Measurements from ENCODE around the gene MND1.
"Not testable (repeated sequence)": the region's sequence is repeated elsewhere in the genome, so short reads cannot be mapped to it uniquely, and the experiment has no call there.

MND1 gene

DNA sequence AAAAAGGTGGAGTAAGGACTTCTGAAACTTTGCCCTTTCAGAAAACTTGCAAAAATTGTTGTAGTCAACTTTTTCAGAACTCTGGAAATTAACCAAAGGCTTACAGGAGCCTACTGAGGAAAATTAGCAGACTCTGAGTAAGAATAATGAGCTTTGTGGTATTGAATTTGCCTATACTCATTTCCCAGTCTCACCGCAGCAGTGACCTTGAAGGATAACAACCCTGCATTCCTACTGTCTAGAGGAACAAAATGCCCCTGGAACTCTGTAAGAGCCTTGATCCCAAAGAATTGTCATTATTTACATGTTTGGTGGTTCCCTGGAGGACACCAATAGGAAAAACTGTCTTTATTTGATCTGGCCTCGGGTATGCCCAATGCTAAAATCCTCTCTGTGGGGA, 57.9 kb downstream of the MND1 start:
- DNase-seq (ENCODE audit: low read depth, low spot score), result no peak

DNA sequence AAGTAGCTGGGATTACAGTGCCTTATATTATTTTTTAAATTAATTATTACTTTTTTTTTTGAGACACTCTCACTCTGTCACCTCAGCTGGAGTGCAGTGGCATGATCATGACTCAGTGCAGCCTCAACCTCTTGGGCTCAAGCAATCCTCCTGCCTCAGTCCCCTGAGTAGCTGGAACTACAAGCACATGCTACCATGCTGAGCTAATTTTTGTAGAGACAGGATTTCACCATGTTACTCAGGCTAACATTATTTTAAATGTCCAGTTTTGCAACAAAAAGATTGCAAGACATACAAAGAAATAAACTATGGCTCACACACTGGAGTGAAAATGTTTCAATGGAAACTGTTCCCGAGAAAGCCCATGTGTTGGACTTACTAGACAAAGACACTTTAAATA, 59.2 kb downstream of the MND1 start:
- DNase-seq (ENCODE audit: low read depth, low spot score), result no peak

DNA sequence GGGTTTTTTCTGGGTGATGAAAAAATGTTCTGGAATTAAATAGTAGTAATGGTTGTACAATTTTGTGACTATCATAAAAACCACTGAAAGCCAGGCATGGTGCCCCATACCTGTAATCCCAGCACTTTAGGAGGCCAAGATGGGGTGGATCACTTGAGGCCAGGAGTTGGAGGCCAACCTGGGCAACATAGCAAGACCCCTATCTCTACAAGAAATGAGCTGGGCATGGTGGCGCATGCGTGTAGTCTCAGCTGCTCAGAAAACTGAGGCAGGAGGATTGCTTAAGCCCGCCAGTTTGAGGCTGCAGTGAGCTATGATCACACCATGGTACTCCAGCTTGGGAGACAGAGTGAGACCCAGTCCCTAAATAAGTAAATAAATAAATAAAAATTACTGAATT, 63.4 kb downstream of the MND1 start:
- no peak for DNase-seq (ENCODE audit: low read depth, low spot score)

DNA sequence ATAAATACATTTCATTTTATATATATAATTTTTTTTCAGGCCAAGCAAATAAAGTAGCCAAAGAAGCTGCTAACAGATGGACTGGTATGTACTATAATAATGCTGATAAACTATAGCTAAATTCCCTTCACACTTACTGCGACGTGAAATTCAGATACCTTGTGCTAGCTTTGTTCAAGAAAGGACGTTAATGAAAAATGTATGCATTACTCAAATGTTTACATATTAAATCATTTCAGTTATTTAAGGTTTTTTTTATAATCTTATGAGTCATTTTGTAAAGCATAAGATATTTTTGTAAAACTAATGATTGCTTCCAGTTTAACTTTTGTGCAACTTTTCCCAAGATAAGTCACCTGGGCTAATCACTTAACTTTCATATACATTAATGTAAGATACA, 64.4 kb downstream of the MND1 start:
- no peak for DNase-seq (ENCODE audit: low read depth, low spot score)

DNA sequence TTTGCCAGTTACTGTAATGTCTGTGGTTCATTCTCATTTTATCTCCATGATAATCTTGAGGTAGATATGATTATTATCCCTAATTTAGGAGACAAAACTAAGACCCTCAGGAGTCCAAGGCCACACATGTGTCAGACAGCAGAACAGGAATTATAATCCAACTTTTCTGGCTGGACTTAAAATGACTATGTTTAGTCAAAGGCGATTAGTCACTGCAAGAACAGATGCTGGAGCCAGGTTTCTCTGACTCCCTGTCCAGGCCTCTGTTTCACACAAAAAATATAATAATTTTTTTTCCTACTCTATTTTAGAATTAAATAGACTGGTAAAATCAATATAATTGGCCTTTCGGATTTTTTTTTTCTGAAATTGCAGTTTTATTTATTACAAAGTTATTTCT, 64.9 kb downstream of the MND1 start:
- no peak for DNase-seq (ENCODE audit: low read depth, low spot score)

DNA sequence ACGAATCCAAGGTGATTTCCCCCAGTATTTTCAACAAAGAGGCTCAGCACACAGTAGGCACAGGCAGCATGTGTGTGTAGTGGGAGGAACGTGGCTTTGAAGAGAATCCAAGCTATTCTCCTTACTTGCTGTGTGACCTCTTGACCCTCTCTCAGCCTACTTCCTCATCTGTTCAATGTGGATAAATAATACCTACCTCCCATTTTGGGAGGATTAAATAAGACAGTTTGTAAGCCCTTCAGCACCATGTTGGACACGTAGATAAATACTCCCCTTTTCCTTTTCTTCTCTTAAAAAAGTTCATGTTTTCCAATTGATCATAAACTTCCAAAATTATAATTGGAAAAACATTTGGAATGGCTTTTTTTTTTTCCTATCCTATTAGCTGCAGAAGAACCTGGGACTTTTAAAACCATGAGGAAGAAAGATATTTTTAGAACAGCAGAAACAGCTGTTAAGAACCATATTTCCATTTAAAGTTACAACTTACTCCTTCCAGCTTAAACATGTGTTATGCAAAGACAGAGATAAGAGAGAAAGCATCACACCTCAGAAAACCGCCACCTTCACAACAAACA, 65.5 kb downstream of the MND1 start:
- DNase-seq (ENCODE audit: low read depth, low spot score), result no peak

DNA sequence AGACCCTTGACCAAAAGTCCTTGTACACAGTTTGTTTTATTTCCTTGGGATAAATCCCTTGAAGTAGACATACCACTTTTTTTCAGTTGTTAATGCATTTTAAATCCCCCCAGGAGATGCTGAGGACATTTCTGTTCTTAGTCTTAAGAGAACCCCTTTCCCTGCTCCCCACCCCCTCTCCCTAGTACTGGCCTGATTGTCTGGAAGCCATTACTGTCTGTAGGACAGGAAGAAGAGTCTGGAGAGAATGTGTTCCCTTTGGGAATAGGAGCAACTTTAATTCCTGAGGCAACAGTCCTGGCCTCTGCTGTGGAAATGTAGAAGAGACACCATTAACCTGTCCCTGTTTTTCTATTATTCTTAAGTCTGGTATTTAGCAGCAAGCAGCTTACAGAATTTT, 69.4 kb downstream of the MND1 start:
- no peak for DNase-seq (ENCODE audit: low read depth, low spot score)

DNA sequence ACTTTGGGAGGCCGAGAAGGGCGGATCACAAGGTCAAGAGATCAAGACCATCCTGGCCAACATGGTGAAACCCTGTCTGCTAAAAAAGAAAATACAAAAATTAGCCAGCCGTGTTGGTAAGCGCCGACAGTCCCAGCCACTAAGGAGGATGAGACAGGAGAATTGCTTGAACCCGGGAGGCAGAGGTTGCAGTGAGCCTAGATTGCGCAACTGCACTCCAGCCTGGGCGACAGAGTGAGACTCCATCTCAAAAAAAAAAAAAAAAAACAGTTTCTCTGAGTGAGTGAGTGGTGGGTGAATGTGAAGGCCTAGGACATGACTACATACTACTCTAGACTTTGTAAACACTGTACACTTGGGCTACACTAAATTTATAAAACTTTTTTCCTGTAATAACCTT, 72.0 kb downstream of the MND1 start:
- DNase-seq (ENCODE audit: low read depth, low spot score), result not testable (repeated sequence)

DNA sequence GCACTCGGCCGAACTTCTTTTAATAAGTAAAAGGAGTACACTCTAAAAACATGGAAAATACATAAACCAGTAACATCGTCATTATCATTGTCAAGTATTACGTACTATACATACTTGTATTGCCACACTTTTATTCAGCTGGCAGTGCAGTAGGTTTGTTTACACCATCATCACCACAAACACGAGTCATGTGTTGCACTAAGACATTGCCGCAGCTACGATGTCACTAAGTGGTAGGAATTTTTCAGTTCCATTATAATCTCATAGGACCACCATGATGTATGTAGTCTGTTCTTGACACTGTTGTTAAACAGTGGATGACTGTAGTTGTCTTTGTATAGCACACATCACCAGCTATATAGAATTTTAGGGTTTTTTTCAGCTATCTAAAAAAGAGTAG, 73.6 kb downstream of the MND1 start:
- DNase-seq (ENCODE audit: low read depth, low spot score), result no peak

DNA sequence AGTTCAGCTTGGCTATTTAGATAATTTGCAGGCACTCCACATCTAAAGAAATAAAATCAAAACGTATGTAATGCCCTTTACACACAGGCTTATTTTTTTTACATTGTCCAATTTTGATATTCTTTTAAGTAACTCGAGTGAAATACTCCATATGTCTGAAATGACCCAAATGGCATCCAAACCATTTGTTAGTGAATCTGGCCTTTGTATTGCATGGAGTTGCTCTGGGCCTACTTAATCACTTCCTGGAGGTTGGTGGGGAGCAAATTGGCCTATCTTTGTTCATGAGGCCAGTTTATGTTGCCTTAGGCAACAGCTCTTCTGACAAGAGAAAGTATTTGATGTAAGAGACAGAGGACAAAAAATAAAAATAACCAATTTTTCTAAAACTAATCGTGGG, 74.1 kb downstream of the MND1 start:
- DNase-seq (ENCODE audit: low read depth, low spot score), result no peak

DNA sequence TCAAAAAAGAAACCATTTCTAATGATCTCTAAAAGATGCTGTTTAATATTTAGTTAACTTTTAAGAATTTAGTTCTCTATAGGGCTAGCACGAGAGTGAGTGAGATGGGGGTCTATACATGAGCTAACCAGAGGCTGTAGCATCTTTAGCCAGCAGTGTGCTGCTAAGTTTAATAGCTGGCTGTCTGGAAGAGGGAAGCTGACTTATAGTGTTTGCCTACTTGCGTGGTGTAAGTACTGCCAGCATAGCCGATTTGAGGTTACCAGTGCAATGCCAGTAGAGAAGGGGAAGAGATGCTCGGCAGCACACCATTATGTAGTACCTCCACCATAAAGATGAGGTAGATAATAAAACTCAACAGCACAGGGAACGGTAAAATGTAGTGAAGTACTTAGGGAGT, 74.5 kb downstream of the MND1 start:
- DNase-seq (ENCODE audit: low read depth, low spot score), result no peak

DNA sequence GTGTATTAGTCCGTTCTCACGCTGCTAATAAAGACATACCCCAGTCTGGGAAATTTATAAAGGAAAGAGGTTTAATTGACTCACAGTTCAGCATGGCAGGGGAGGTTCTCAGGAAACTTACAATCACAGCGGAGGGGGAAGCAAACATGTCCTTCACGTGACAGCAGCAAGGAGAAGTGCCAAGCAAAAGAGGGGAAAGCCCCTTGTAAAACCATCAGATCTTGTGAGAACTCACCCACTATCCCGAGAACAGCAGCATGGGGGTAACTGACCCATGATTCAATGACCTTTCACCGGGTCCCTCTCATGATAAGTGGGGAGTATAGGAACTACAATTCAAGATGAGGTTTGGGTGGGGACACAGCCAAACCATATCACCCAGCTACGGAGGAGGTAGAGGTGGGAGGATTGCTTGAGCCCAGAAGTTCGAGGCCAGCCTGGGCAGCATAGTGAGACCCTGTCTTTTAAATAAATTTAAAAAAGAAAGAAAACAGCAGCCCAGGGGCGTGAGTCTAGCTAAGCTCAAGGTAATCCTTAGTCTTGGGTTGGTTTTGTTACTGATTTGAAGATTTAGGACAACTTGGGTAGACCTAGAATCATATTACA, 75.3 kb downstream of the MND1 start:
- no peak for DNase-seq (ENCODE audit: low read depth, low spot score)

DNA sequence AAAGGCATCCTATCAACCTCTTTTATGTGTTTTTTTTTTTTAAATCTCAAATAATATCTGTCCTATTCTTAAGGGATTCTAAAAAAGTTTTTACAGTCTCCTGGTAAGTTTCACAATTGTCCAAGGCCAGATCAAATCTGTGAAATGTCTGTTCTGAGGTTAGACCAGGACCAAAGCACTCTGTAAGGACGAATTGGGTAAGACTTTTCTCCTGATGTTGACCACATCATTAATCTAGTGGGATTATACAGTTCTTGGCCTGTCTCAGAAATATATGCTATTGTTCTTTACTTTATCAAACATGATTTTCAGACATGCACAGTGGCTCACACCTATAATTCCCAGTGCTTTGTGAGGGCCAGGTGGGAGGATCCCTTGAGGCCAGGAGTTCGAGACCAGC, 75.9 kb downstream of the MND1 start:
- DNase-seq (ENCODE audit: low read depth, low spot score), result no peak

DNA sequence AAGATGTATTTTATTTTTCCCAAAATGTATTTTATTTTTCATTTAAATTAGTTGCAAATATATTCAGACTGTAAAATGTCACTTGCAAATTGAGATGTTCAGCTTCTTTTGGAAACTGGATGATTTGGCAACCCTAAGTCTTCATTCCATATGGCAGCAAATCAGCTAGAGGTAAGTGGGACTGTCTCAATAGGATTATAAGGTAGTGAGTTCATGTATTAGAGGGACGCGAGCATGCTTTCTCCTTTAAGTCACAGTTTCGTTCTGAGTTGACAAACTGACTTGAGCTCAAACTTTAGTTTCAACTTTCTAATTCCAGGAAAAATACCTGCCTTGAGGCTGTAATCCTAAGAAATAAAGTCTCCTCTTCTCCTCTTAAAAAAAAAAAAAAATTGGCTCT, 77.5 kb downstream of the MND1 start:
- no peak for DNase-seq (ENCODE audit: low read depth, low spot score)

DNA sequence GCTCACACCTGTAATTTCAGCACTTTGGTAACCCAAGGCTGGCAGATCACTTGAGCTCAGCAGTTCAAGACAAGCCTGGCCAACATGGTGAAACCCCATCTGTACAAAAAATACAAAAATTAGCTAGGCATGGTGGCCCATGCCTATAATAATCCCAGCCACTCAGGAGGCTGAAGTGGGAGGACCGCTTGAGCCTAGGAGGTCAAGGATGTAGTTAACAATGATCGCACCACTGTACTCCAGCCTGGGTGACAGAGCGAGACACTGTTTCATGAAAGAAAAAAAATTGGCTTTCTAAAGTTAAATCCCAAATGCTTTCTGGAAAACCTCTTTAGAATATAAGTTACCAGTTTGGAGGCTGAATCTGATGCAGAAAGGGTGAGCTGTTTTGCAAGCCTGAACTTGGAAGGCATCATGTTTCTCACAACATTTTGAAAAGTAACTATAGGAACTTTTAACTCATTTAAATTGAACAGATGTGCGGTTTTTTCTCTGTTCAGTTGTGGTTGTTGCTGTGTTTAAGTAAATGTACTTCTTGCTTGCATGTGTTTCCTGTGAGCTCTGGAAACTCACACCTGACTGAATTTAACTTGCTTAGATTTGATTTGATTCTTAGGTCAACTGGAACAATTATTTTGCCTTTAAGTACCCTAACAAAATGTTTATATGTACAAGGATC, 81.9 kb downstream of the MND1 start:
- DNase-seq (ENCODE audit: low read depth, low spot score), result no peak

DNA sequence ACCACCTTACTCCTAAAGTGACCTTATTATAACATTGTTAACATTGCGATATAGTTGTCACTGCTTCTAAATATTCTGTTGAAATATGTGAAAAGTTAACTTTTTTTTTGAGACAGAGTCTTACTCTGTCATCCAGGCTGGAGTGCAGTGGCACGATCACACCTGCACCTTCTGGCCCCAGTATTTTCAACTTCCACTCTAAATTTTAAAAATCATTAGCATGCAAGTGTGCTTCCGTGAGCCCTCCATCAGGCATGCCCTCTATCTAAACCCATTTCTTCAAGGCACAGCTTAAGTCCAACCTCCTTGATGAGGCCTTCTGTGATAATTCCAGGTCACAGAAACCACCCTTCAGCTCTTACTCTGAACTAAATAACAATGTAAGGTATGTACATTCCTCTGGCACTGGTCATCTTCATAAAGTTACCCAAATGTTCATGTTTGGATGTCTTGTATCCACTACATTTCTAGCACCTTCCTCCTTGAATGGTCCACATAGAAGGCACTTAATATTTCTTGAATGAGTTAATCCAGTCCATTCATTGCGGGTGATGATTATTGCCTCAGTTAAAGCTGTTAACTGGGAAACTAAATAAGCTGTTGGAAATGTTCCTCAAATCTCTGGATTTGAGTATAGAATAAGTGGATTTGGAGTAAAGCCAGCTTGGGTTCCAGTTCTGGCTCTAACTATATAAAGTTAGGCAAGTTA, 83.0 kb downstream of the MND1 start:
- no peak for DNase-seq (ENCODE audit: low read depth, low spot score)

DNA sequence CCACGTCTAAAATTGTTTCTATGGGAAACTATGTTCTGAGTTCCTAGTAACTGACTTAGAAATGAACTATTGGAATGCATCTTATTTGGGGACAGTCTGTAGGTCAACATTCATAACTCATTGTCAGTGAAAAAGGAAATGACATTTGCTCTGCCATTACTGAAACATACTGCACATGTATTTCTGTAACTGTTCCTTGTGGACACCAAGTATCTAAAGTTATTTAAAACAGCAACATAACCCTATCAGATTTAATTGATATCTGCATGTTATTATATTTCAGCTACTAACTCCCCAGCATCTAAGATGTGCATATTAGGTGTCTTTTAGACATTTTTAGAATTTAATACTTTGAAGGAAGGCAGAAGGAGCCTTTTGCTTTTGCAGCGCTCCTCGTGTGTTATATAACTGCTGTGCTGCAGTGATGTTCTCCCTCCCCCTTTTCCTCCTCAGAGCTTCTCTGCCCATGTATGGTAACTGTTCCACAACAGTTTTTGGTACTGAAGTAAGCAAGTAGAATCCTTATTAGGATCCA, 84.5 kb downstream of the MND1 start:
- DNase-seq (ENCODE audit: low read depth, low spot score), result no peak

DNA sequence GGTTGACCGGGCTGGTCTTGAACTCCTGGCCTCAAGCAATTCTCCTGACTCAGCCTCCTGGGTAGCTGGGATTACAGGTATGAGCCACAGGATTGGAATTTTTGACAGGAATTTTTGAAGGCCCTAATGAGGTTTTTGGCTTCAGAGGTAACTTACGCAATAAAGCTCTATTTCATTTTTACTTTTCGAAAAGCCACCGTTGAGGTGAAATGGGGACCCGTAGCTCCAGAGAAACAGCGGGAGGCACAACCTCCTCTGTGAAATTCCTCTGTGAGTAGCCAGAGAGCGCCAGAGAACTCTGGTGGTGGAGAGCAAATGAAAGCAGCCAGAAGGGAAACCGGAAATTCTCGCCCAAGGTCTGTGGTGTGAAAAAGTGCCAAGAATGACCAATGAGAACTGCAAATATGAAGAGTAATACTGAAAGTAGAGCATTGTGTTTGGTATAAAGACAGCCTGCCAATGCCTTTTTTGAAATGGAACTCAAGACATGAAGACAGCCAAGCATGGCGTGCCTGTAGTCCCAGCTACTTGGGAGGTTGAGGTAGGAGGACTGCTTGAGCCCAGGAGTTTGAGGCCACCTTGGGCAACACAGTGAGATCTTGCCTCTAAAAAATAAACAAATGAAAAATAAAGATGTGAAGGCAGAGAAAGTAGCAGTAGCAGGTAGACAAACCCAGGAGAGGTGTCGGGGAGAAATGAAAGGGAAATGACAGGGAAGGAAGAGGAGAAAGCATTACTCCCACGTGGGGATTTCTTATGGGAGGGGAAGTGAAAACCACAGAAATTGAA, 88.7 kb downstream of the MND1 start:
- peak; percentile 9 for DNase-seq (ENCODE audit: low read depth, low spot score)

DNA sequence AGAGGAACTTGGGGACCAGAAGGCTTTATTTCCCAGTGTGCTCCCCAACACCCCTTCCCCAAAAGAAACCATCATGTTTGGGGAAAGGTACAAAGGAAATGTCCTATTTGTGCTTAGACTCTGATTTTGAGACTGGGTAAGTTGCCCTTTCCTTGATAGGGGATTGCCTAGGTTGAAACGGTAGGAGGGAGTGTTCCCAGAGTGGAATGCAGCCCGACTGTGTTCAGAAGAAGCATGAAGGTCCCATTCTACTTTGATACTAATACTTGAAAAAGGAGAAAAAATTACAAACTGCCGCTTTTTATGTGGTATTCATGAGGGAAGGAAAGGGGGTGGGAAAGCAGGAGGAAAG, 89.2 kb downstream of the MND1 start:
- DNase-seq (ENCODE audit: low read depth, low spot score), result no peak

DNA sequence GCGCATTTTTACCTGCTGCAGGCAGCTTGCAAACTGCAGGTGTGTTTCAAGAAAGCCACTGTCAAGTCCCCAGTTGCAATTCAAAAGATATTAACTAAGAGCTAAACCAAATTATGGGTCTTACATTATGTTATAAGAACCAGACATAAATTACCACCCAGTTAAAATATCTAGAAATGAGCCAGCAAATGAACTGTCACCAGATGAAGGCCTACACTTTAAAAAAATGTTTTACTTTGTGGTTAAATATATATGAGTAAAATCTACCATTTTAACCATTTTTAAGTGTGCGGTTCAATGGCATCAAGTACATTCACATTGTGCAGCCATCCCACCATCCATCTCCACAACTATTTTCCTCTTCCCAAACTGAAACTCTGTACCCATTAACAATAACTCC, 89.7 kb downstream of the MND1 start:
- no peak for DNase-seq (ENCODE audit: low read depth, low spot score)

DNA sequence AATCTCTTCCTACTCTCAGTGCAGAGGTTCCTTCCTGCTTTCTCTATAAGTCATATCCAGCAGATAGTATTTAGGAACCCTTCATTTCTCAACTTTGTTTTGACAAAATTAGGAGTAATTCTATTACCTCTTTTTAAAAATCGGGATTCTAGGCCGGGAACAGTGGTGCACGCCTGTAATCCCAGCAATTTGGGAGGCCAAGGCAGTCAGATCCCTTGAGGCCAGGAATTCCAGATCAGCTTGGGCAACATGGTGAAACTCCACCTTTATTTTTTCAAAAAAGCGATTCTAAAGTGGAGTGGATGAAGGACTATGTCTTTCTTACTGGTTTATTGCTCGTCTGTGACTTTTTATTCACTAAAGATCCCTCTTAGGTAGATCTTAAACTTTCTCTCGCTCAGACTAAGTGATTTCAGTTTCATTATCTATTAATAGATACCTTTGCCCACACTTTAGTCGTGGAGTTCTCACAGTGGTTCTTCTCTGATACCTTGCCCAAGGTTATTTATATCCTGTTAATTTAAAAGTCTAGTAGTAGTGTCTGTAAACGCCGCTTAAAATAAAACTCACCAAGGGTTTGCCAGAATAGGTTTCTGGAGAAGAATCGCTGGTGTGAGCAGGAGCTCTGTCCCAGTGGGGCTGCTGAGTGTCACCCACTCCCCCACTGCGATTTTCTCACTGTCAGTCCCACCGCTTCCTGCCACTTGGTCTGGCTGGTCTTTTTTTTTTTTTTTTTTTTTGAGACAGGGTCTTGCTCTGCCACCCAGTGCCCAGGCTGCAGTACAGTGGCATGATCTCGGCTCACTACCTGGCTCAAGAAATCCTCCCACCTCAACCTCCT, 94.6 kb downstream of the MND1 start:
- no peak for DNase-seq (ENCODE audit: low read depth, low spot score)

Data from activated naive CD8-positive, alpha-beta T cell treated with anti-CD3 and anti-CD28 coated beads, Interleukin-2, amount 50 U/mL, for 16 hours (primary cell).